ENCODE data around the gene USH2A. TPM values are rescaled to one million over a fixed set of nuclear protein-coding genes. Genes with fewer than 3 reads are reported as not detected.

USH2A gene
- total RNA-seq, 2 experiments from 2014 or later: not detected

GRCh38 chr1:215987092-215987875, 436.0 kb downstream of the USH2A start:
- CTCF ChIA-PET: no interaction called here
- POLR2A ChIA-PET: no interaction called here

- POLR2A ChIA-PET: no interaction called here
- CTCF ChIA-PET: no interaction called here
Measured at GRCh38 chr1:215986401-215986800, 436.8 kb downstream of the USH2A start.

GRCh38 chr1:215983680-215984079, 439.6 kb downstream of the USH2A start:
- ChIA-PET CTCF (no interaction called here), POLR2A (no interaction called here)

GRCh38 chr1:215971793-215972441, 451.3 kb downstream of the USH2A start:
- POLR2A ChIA-PET: no interaction called here

GRCh38 chr1:215970406-215970805, 452.8 kb downstream of the USH2A start:
- CTCF ChIA-PET: no interaction called here
- POLR2A ChIA-PET: no interaction called here

More at GRCh38 chr1:215971793-215972441, 451.3 kb downstream of the USH2A start:
- CTCF ChIA-PET: no interaction called here

- POLR2A ChIA-PET: no interaction called here
- CTCF ChIA-PET: no interaction called here
Measured at GRCh38 chr1:215963621-215964020, 459.6 kb downstream of the USH2A start.

GRCh38 chr1:215963040-215963439, 460.2 kb downstream of the USH2A start:
- ChIA-PET CTCF (no interaction called here), POLR2A (no interaction called here)

GRCh38 chr1:215958841-215959240, 464.4 kb downstream of the USH2A start:
- ChIA-PET POLR2A (no interaction called here), CTCF (no interaction called here)

GRCh38 chr1:215957663-215958062, 465.6 kb downstream of the USH2A start:
- ChIA-PET CTCF (no interaction called here), POLR2A (no interaction called here)

GRCh38 chr1:215932558-215932957, 490.7 kb downstream of the USH2A start:
- POLR2A ChIA-PET: no interaction called here

GRCh38 chr1:215926670-215927069, 496.6 kb downstream of the USH2A start:
- ChIA-PET POLR2A (no interaction called here), CTCF (no interaction called here)

More at GRCh38 chr1:215932558-215932957, 490.7 kb downstream of the USH2A start:
- CTCF ChIA-PET: no interaction called here

GRCh38 chr1:215923129-215923824, 500.0 kb downstream of the USH2A start:
- ChIA-PET CTCF (no interaction called here), POLR2A (no interaction called here)

GRCh38 chr1:215911406-215911968, 511.8 kb downstream of the USH2A start:
- POLR2A ChIA-PET: no interaction called here
- CTCF ChIA-PET: no interaction called here

GRCh38 chr1:215905493-215906115, 517.6 kb downstream of the USH2A start:
- POLR2A ChIA-PET: no interaction called here
- CTCF ChIA-PET: no interaction called here

GRCh38 chr1:215900684-215901083, 522.6 kb downstream of the USH2A start:
- CTCF ChIA-PET: no interaction called here
- POLR2A ChIA-PET: no interaction called here

- POLR2A ChIA-PET: no interaction called here
- CTCF ChIA-PET: no interaction called here
Measured at GRCh38 chr1:215899901-215900300, 523.3 kb downstream of the USH2A start.

GRCh38 chr1:215895893-215896292, 527.4 kb downstream of the USH2A start:
- CTCF ChIA-PET: no interaction called here
- POLR2A ChIA-PET: no interaction called here

GRCh38 chr1:215895276-215895675, 528.0 kb downstream of the USH2A start:
- POLR2A ChIA-PET: no interaction called here

GRCh38 chr1:215894617-215895016, 528.6 kb downstream of the USH2A start:
- CTCF ChIA-PET: no interaction called here

More at GRCh38 chr1:215895276-215895675, 528.0 kb downstream of the USH2A start:
- CTCF ChIA-PET: no interaction called here

GRCh38 chr1:215891266-215892057, 531.8 kb downstream of the USH2A start:
- CTCF ChIA-PET: no interaction called here
- POLR2A ChIA-PET: no interaction called here

More at GRCh38 chr1:215894617-215895016, 528.6 kb downstream of the USH2A start:
- POLR2A ChIA-PET: no interaction called here

All from activated CD8-positive, alpha-beta memory T cell treated with anti-CD3 and anti-CD28 coated beads for 36 hours (primary cell).